ENCODE measurements around the gene ARID4A. TPM values are rescaled to one million over a fixed set of nuclear protein-coding genes. Genes with fewer than 3 reads are reported as not detected.

Gene ARID4A
- total and polyA plus RNA-seq, 2 of the 13 experiments (the other 11 are each of a cell fraction or from before 2014, with no cell fraction given), result 7.2 to 9.7 TPM

- TF ChIP-seq ZNF318 (CRISPR knock-in tag; IDR thresholded peaks at IDR 0.05) (no peak), ZNF34 (CRISPR knock-in tag; IDR thresholded peaks at IDR 0.05; ENCODE audit: borderline replicate concordance) (no peak), RNF219 (CRISPR knock-in tag; IDR thresholded peaks at IDR 0.05) (no peak), TSC22D2 (CRISPR knock-in tag; IDR thresholded peaks at IDR 0.05; ENCODE audit: borderline replicate concordance) (no peak), KLF11 (CRISPR knock-in tag; IDR thresholded peaks at IDR 0.05) (no peak), ZNF574 (CRISPR knock-in tag; IDR thresholded peaks at IDR 0.05) (peak; percentile 43; the same call in 1 of the 2 replicates), ZNF282 (IDR thresholded peaks at IDR 0.05; ENCODE audit: partially characterized antibody) (no peak), CSRNP1 (CRISPR knock-in tag; IDR thresholded peaks at IDR 0.05) (no peak), TFAP4 (IDR thresholded peaks at IDR 0.05; ENCODE audit: borderline replicate concordance, low read depth) (no peak; the same call in 1 of the 2 replicates), ZNF431 (CRISPR knock-in tag; IDR thresholded peaks at IDR 0.05; ENCODE audit: borderline replicate concordance, low read depth) (no peak), ZNF724P (CRISPR knock-in tag; IDR thresholded peaks at IDR 0.05; ENCODE audit: borderline replicate concordance) (0 out of 2 replicates have a peak, but pooled peaks have one; percentile 42)
These were observed at the start of gene ARID4A (continued) for GRCh38 chr14:58298477-58299400.

Measured in HepG2 (cell line).